Measurements from ENCODE around the gene CYB5R3.
A peak's percentile ranks its signal among the peaks of the same experiment; 100 is the strongest.
"Not testable (repeated sequence)": the region's sequence is repeated elsewhere in the genome, so short reads cannot be mapped to it uniquely, and the experiment has no call there.

CYB5R3 gene

GRCh38 chr22:42623756-42624441, 25.3 kb downstream of the CYB5R3 start:
- no peak for DNase-seq (ENCODE audit: low read depth in 2 of 2)

GRCh38 chr22:42623301-42623751, 25.9 kb downstream of the CYB5R3 start:
- DNase-seq (ENCODE audit: low read depth in 2 of 2) = no peak

GRCh38 chr22:42622061-42622710, 27.0 kb downstream of the CYB5R3 start:
- no peak for DNase-seq (ENCODE audit: low read depth in 2 of 2)

- peak in 1 of 2 donors; percentile 29 for DNase-seq (ENCODE audit: low read depth in 2 of 2)
These were observed 27.6 kb downstream of the CYB5R3 start for GRCh38 chr22:42621505-42622002.

GRCh38 chr22:42620084-42620483, 29.1 kb downstream of the CYB5R3 start:
- DNase-seq (ENCODE audit: low read depth in 2 of 2) = no peak

GRCh38 chr22:42619261-42620063, 29.7 kb downstream of the CYB5R3 start:
- no peak for DNase-seq (ENCODE audit: low read depth in 2 of 2)

- no peak for DNase-seq (ENCODE audit: low read depth in 2 of 2)
These were observed 31.8 kb downstream of the CYB5R3 start for GRCh38 chr22:42617155-42617983.

GRCh38 chr22:42615860-42616175, 33.4 kb downstream of the CYB5R3 start:
- not testable (repeated sequence) for DNase-seq (ENCODE audit: low read depth in 2 of 2)

- DNase-seq (ENCODE audit: low read depth in 2 of 2) = peak; percentile 53 to 64
These were observed 33.9 kb downstream of the CYB5R3 start for GRCh38 chr22:42615092-42615859.

- DNase-seq (ENCODE audit: low read depth in 2 of 2) = peak; percentile 98
These were observed 34.7 kb downstream of the CYB5R3 start, which contains the start of gene POLDIP3 for GRCh38 chr22:42614312-42615091. Gene POLDIP3 (minus strand): TSS chr22:42614883. CDS start chr22:42614857, 26 bp downstream.

- peak in 1 of 2 donors; percentile 11 for DNase-seq (ENCODE audit: low read depth in 2 of 2)
These were observed 35.3 kb downstream of the CYB5R3 start for GRCh38 chr22:42613872-42614301.

GRCh38 chr22:42612336-42612735, 36.9 kb downstream of the CYB5R3 start:
- DNase-seq (ENCODE audit: low read depth in 2 of 2) = no peak

- no peak for DNase-seq (ENCODE audit: low read depth in 2 of 2)
These were observed 38.1 kb downstream of the CYB5R3 start for GRCh38 chr22:42611051-42611450.

GRCh38 chr22:42610186-42610585, 39.0 kb downstream of the CYB5R3 start:
- no peak for DNase-seq (ENCODE audit: low read depth in 2 of 2)

GRCh38 chr22:42608823-42609361, 40.3 kb downstream of the CYB5R3 start:
- no peak for DNase-seq (ENCODE audit: low read depth in 2 of 2)

- DNase-seq (ENCODE audit: low read depth in 2 of 2) = no peak
These were observed 40.9 kb downstream of the CYB5R3 start for GRCh38 chr22:42608136-42608822.

- DNase-seq (ENCODE audit: low read depth in 2 of 2) = not testable (repeated sequence)
These were observed 41.6 kb downstream of the CYB5R3 start for GRCh38 chr22:42607641-42608040.

- DNase-seq (ENCODE audit: low read depth in 2 of 2) = no peak
These were observed 44.8 kb downstream of the CYB5R3 start for GRCh38 chr22:42604403-42604802.

- no peak for DNase-seq (ENCODE audit: low read depth in 2 of 2)
These were observed 45.8 kb downstream of the CYB5R3 start for GRCh38 chr22:42603427-42603826.

Data from stimulated activated CD8-positive, alpha-beta memory T cell treated with anti-CD3 and anti-CD28 coated beads, Interleukin-7, amount 100 ng/mL, for 1 hour (primary cell).